NT2/D1 (cell line): ENCODE results near the gene ALDH16A1.

Source experiments
- DNase-seq: peaks from one replicate; pipeline ENCODE4 v3.0.0-alpha.2; 2011; ENCODE audit warnings: low read depth, low spot score
- H3K27me3 ChIP-seq: 2 replicates; pipeline ENCODE4 v1.6.0; 2011; ENCODE audit warnings: mild to moderate bottlenecking; ENCODE audit not compliant: insufficient read length, insufficient read depth
- H3K36me3 ChIP-seq: 2 replicates; pipeline ENCODE4 v1.6.1; 2011; ENCODE audit warnings: mild to moderate bottlenecking, low read length, mixed read lengths; ENCODE audit not compliant: insufficient read depth, insufficient read length
- H3K4me1 ChIP-seq: 2 replicates; pipeline ENCODE4 v1.5.1; 2011; ENCODE audit not compliant: insufficient read depth, insufficient read length
- H3K4me3 ChIP-seq: 2 replicates; pipeline ENCODE4 v1.5.1; 2011; ENCODE audit warnings: low read depth; ENCODE audit not compliant: insufficient read length
- H3K9ac ChIP-seq: 2 replicates; pipeline ENCODE4 v1.6.0; 2011; ENCODE audit warnings: low read depth; ENCODE audit not compliant: insufficient read length
- H3K9me3 ChIP-seq: 2 replicates; pipeline ENCODE4 v1.5.1; 2011; ENCODE audit warnings: mild to moderate bottlenecking, low read length; ENCODE audit not compliant: insufficient read depth
- SUZ12 ChIP-seq: IDR thresholded peaks from 2 replicates; pipeline ENCODE4 v1.6.1; 2011; ENCODE audit not compliant: insufficient read length, insufficient read depth; ENCODE audit errors: extremely low read depth
- YY1 ChIP-seq: IDR thresholded peaks from 2 replicates; pipeline ENCODE4 v1.6.1; 2011; ENCODE audit not compliant: insufficient read length, insufficient read depth
- ZNF274 ChIP-seq: IDR thresholded peaks from 2 replicates; pipeline ENCODE4 v1.6.1; 2011; ENCODE audit warnings: mild to moderate bottlenecking, low read depth, low read length

The ALDH16A1 gene

GRCh38 chr19:49436381-49437017, 16.5 kb upstream of the ALDH16A1 start:
- Histone ChIP-seq H3K9ac (no peak overlapping the region), H3K9me3 (no peaks in the 10 kb centered on the region), H3K4me1 (peaks cover 4% of the 10 kb centered on the region), H3K36me3 (no peaks in the 10 kb centered on the region), H3K27me3 (peaks cover 63% of the 10 kb centered on the region), H3K4me3 (no peak overlapping the region)
- TF ChIP-seq ZNF274 (no peak), SUZ12 (no peak)
- no peak for DNase-seq

- no peak for TF ChIP-seq YY1
- no peak overlapping the region for H3K4me3 ChIP-seq
- no peak for DNase-seq
- no peaks in the 10 kb centered on the region for H3K36me3 ChIP-seq
- no peaks in the 10 kb centered on the region for H3K9me3 ChIP-seq
- no peak overlapping the region for H3K9ac ChIP-seq
- H3K4me1 ChIP-seq: peaks cover 4% of the 10 kb centered on the region
- peaks cover 63% of the 10 kb centered on the region for H3K27me3 ChIP-seq
Measured at GRCh38 chr19:49437231-49437630, 15.8 kb upstream of the ALDH16A1 start.

GRCh38 chr19:49438261-49438660, 14.8 kb upstream of the ALDH16A1 start:
- H3K4me3 ChIP-seq: no peak overlapping the region
- peaks cover 54% of the 10 kb centered on the region for H3K27me3 ChIP-seq
- DNase-seq: no peak
- H3K36me3 ChIP-seq: no peaks in the 10 kb centered on the region
- TF ChIP-seq YY1 (no peak), ZNF274 (no peak), SUZ12 (no peak)
- peaks cover 4% of the 10 kb centered on the region for H3K4me1 ChIP-seq
- no peaks in the 10 kb centered on the region for H3K9me3 ChIP-seq
- H3K9ac ChIP-seq: no peak overlapping the region

- peaks cover 47% of the 10 kb centered on the region for H3K27me3 ChIP-seq
- no peak overlapping the region for H3K9ac ChIP-seq
- no peaks in the 10 kb centered on the region for H3K9me3 ChIP-seq
Measured at GRCh38 chr19:49439836-49440235, 13.2 kb upstream of the ALDH16A1 start.

GRCh38 chr19:49440439-49441209, 12.4 kb upstream of the ALDH16A1 start:
- Histone ChIP-seq H3K9me3 (no peaks in the 10 kb centered on the region), H3K27me3 (peaks cover 47% of the 10 kb centered on the region), H3K4me1 (peaks cover 4% of the 10 kb centered on the region), H3K4me3 (peak overlapping the region; percentile 51), H3K36me3 (no peaks in the 10 kb centered on the region), H3K9ac (peak overlapping the region; percentile 17)
- TF ChIP-seq SUZ12: no peak
- no peak for TF ChIP-seq ZNF274
- TF ChIP-seq YY1: no peak
- no peak for DNase-seq

More at GRCh38 chr19:49439836-49440235, 13.2 kb upstream of the ALDH16A1 start:
- Histone ChIP-seq H3K4me3 (no peak overlapping the region), H3K36me3 (no peaks in the 10 kb centered on the region), H3K4me1 (peaks cover 4% of the 10 kb centered on the region)
- no peak for DNase-seq
- no peak for TF ChIP-seq ZNF274
- TF ChIP-seq SUZ12: no peak
- TF ChIP-seq YY1: no peak

- Histone ChIP-seq H3K4me3 (peak within 1 kb of the TSS; percentile 51), H3K4me1 (peaks cover 4% of the 10 kb centered on the region), H3K9me3 (no peaks in the 10 kb centered on the region), H3K36me3 (peaks cover 5% of the 10 kb centered on the region), H3K27me3 (peaks cover 47% of the 10 kb centered on the region), H3K9ac (peak within 1 kb of the TSS; percentile 17)
- peak; percentile 37 for TF ChIP-seq SUZ12
- TF ChIP-seq ZNF274: no peak
- TF ChIP-seq YY1: no peak
- no peak for DNase-seq
Measured at GRCh38 chr19:49441210-49441959, 11.6 kb upstream of the ALDH16A1 start, which contains the start of gene SLC17A7. Gene SLC17A7 (minus strand): TSS chr19:49441527. CDS start chr19:49441379, 148 bp downstream.

- Histone ChIP-seq H3K4me3 (no peak overlapping the region), H3K9me3 (no peaks in the 10 kb centered on the region), H3K9ac (no peak overlapping the region), H3K27me3 (peaks cover 47% of the 10 kb centered on the region), H3K36me3 (peaks cover 11% of the 10 kb centered on the region), H3K4me1 (peaks cover 4% of the 10 kb centered on the region)
- no peak for DNase-seq
- no peak for TF ChIP-seq ZNF274
- no peak for TF ChIP-seq SUZ12
- TF ChIP-seq YY1: no peak
Measured at GRCh38 chr19:49441960-49442350, 11.1 kb upstream of the ALDH16A1 start.
